Neural crest cell (in vitro differentiated cells): Measurements from ENCODE around the gene HSPA12B. TPM values are rescaled to one million over a fixed set of nuclear protein-coding genes. Genes with fewer than 3 reads are reported as not detected.
A peak's percentile ranks its signal among the peaks of the same experiment; 100 is the strongest.

Experiments
- DNase-seq: peaks from one replicate; pipeline ENCODE4 v3.0.0; 2021; ENCODE audit warnings: low read depth, mixed read lengths, low spot score
- H3K27ac Mint-ChIP-seq: one replicate; pipeline ENCODE4 v1.8.0; 2021; ENCODE audit warnings: mild to moderate bottlenecking, mixed read lengths; ENCODE audit not compliant: unreplicated experiment
- H3K27me3 Mint-ChIP-seq: 2 replicates; pipeline ENCODE4 v1.8.0; 2021; ENCODE audit warnings: low read depth, mild to moderate bottlenecking, mixed read lengths
- H3K36me3 Mint-ChIP-seq: 2 replicates; pipeline ENCODE4 v1.8.0; 2021; ENCODE audit warnings: low read depth, mild to moderate bottlenecking, mixed read lengths
- H3K4me1 Mint-ChIP-seq: 2 replicates; pipeline ENCODE4 v1.8.0; 2021; ENCODE audit warnings: mixed read lengths
- H3K4me3 Mint-ChIP-seq: one replicate; pipeline ENCODE4 v1.8.0; 2021; ENCODE audit warnings: mild to moderate bottlenecking, mixed read lengths
- H3K9me3 Mint-ChIP-seq: 2 replicates; pipeline ENCODE4 v1.8.0; 2021; ENCODE audit warnings: mixed read lengths
- CTCF ChIP-seq: fragments of 200-600 bp; sonication (generic); conservative IDR thresholded peaks from 2 replicates; pipeline ENCODE4 v1.5.0; 2021; ENCODE audit warnings: antibody characterized with exemption, mild to moderate bottlenecking
- total RNA-seq: library from RNA; stranded (reverse); gene quantifications from 2 replicates; pipeline ENCODE4 v1.2.1, GENCODE V29; 2021

The HSPA12B gene
- total RNA-seq, 1 donor from 2014 or later, result 1.1 TPM

- no peak for TF ChIP-seq CTCF
- Mint-ChIP-seq H3K4me1 (peaks cover 47% of the 10 kb centered on the region), H3K9me3 (no peaks in the 10 kb centered on the region), H3K36me3 (no peaks in the 10 kb centered on the region), H3K27me3 (no peaks in the 10 kb centered on the region), H3K4me3 (peak overlapping the region; percentile 89), H3K27ac (peak overlapping the region; percentile 71)
- no peak for DNase-seq
Measured at GRCh38 chr20:3796477-3797225, 64.2 kb downstream of the HSPA12B start.

GRCh38 chr20:3797226-3797545 lies 64.7 kb downstream of the HSPA12B start:
- H3K4me1 Mint-ChIP-seq, result peaks cover 47% of the 10 kb centered on the region

GRCh38 chr20:3797592-3798372 lies 65.3 kb downstream of the HSPA12B start:
- Mint-ChIP-seq H3K4me3 (peak overlapping the region; percentile 89), H3K27me3 (no peaks in the 10 kb centered on the region), H3K9me3 (no peaks in the 10 kb centered on the region), H3K4me1 (peaks cover 51% of the 10 kb centered on the region), H3K36me3 (peaks cover 5% of the 10 kb centered on the region), H3K27ac (no peak overlapping the region)
- no peak for DNase-seq
- TF ChIP-seq CTCF, result no peak

More at GRCh38 chr20:3797226-3797545, 64.7 kb downstream of the HSPA12B start:
- Mint-ChIP-seq H3K27ac (peak overlapping the region; percentile 71), H3K4me3 (peak overlapping the region; percentile 89), H3K9me3 (no peaks in the 10 kb centered on the region), H3K36me3 (no peaks in the 10 kb centered on the region), H3K27me3 (no peaks in the 10 kb centered on the region)
- TF ChIP-seq CTCF, result no peak
- no peak for DNase-seq

GRCh38 chr20:3798373-3798768 lies 65.9 kb downstream of the HSPA12B start:
- Mint-ChIP-seq H3K27ac (no peak overlapping the region), H3K9me3 (no peaks in the 10 kb centered on the region), H3K27me3 (no peaks in the 10 kb centered on the region), H3K36me3 (peaks cover 7% of the 10 kb centered on the region), H3K4me1 (peaks cover 54% of the 10 kb centered on the region), H3K4me3 (peak overlapping the region; percentile 89)
- DNase-seq, result no peak
- TF ChIP-seq CTCF, result no peak

- no peak for TF ChIP-seq CTCF
- Mint-ChIP-seq H3K36me3 (peaks cover 11% of the 10 kb centered on the region), H3K9me3 (no peaks in the 10 kb centered on the region), H3K4me1 (peaks cover 54% of the 10 kb centered on the region), H3K27me3 (no peaks in the 10 kb centered on the region), H3K27ac (peak overlapping the region; percentile 83), H3K4me3 (peak overlapping the region; percentile 79)
- no peak for DNase-seq
Measured at GRCh38 chr20:3798908-3799248, 66.4 kb downstream of the HSPA12B start.
